IMR-90 (cell line): ENCODE results near the gene DUSP22.

Experiments
- CEBPB ChIP-seq: IDR thresholded peaks from 2 replicates; pipeline ENCODE4 v1.6.1; 2012; ENCODE audit warnings: low read depth, low read length, improper control_type of control experiment
- FOS ChIP-seq: fragments of 150-350 bp; IDR thresholded peaks from 2 replicates; pipeline ENCODE4 v1.6.1; 2016; ENCODE audit warnings: low read depth, low read length
- MAFK ChIP-seq: IDR thresholded peaks from 2 replicates; pipeline ENCODE4 v1.6.1; 2012; ENCODE audit warnings: low read depth, low read length, improper control_type of control experiment
- MXI1 ChIP-seq: IDR thresholded peaks from 2 replicates; pipeline ENCODE4 v1.6.1; 2012; ENCODE audit warnings: low read depth, mild to moderate bottlenecking, low read length, moderate library complexity, borderline replicate concordance
- NFE2L2 ChIP-seq: fragments of 150-350 bp; IDR thresholded peaks from 2 replicates; pipeline ENCODE4 v1.6.1; 2016; ENCODE audit warnings: low read depth, mild to moderate bottlenecking, low read length
- POLR2A ChIP-seq: IDR thresholded peaks from 2 replicates; pipeline ENCODE4 v1.6.1; 2012; ENCODE audit warnings: mild to moderate bottlenecking, low read depth, low read length
- RAD21 ChIP-seq: IDR thresholded peaks from 2 replicates; pipeline ENCODE4 v1.6.1; 2012; ENCODE audit warnings: low read length, improper control_type of control experiment
- RFX5 ChIP-seq: IDR thresholded peaks from 2 replicates; pipeline ENCODE4 v1.8.0; 2012; ENCODE audit warnings: low read depth, mild to moderate bottlenecking, low read length, moderate library complexity
- SMC3 ChIP-seq: fragments of 150-350 bp; IDR thresholded peaks from 2 replicates; pipeline ENCODE4 v1.6.1; 2016; ENCODE audit warnings: low read depth, mild to moderate bottlenecking, antibody characterized with exemption, low read length, moderate library complexity
- TF ChIP-seq, protein P1 (sequence below): conservative IDR thresholded peaks from 2 replicates; pipeline ENCODE4 v1.5.1; 2012; ENCODE audit warnings: mild to moderate bottlenecking, low read depth, low read length, improper control_type of control experiment
- TF ChIP-seq, protein P2 (sequence below): fragments of 150-350 bp; IDR thresholded peaks from 2 replicates; pipeline ENCODE4 v1.6.1; 2016; ENCODE audit warnings: low read depth, mild to moderate bottlenecking, low read length, moderate library complexity, borderline replicate concordance

DNA sequence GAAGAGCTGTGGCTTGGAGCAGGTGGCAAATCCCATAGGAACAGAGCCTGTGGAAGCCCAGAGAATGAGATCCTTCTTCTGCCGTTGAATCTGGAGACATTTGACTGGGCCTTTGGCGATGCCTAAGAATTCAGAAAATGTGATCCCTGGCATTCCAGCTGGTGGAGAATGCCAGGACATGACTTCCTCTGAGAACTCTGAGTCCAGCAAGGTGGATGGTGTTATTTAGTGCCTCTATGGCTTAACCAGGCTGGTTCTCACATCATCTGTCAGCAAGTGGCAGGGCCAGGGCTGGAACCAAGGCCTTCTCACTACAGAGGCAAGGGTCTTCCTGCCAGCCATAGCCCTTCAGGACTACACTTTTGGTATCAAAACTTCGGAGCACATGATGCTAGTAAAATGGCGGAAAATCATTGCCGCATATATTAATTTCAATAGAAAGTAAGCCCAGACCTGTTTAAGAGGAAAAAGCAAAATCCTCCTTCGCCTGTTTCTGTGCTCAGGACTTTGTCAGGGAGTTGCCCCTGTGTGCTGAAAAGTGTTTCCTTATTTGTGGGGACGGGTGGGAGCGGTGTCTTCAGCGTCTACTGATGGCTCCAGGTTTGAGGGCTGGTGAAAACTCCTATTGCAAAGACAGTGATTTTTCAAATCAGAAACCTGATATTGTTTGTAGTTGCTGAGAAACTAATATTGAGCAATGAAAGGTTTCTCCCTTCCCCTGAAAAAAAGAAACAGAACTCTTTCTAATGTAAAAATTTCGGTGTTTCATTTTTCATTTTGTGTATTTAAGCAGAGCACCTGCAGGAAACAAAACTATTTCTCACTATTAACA, 23.9 kb downstream of the DUSP22 start:
- TF ChIP-seq, protein P1, sequence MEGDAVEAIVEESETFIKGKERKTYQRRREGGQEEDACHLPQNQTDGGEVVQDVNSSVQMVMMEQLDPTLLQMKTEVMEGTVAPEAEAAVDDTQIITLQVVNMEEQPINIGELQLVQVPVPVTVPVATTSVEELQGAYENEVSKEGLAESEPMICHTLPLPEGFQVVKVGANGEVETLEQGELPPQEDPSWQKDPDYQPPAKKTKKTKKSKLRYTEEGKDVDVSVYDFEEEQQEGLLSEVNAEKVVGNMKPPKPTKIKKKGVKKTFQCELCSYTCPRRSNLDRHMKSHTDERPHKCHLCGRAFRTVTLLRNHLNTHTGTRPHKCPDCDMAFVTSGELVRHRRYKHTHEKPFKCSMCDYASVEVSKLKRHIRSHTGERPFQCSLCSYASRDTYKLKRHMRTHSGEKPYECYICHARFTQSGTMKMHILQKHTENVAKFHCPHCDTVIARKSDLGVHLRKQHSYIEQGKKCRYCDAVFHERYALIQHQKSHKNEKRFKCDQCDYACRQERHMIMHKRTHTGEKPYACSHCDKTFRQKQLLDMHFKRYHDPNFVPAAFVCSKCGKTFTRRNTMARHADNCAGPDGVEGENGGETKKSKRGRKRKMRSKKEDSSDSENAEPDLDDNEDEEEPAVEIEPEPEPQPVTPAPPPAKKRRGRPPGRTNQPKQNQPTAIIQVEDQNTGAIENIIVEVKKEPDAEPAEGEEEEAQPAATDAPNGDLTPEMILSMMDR: no peak
- TF ChIP-seq POLR2A: no peak
- TF ChIP-seq MAFK: no peak
- TF ChIP-seq RFX5: no peak
- TF ChIP-seq MXI1: no peak
- TF ChIP-seq, protein P2, sequence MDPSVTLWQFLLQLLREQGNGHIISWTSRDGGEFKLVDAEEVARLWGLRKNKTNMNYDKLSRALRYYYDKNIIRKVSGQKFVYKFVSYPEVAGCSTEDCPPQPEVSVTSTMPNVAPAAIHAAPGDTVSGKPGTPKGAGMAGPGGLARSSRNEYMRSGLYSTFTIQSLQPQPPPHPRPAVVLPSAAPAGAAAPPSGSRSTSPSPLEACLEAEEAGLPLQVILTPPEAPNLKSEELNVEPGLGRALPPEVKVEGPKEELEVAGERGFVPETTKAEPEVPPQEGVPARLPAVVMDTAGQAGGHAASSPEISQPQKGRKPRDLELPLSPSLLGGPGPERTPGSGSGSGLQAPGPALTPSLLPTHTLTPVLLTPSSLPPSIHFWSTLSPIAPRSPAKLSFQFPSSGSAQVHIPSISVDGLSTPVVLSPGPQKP: no peak
- no peak for TF ChIP-seq SMC3
- TF ChIP-seq FOS: no peak
- TF ChIP-seq NFE2L2: no peak
- TF ChIP-seq CEBPB: no peak
- TF ChIP-seq RAD21: no peak
